ENCODE results near the gene IER5. TPM values are rescaled to one million over a fixed set of nuclear protein-coding genes. Genes with fewer than 3 reads are reported as not detected.

IER5 gene
- total and polyA plus RNA-seq, 2 of the 13 experiments (the other 11 are each of a cell fraction or from before 2014, with no cell fraction given) = 2.5 to 3.5 TPM

DNA sequence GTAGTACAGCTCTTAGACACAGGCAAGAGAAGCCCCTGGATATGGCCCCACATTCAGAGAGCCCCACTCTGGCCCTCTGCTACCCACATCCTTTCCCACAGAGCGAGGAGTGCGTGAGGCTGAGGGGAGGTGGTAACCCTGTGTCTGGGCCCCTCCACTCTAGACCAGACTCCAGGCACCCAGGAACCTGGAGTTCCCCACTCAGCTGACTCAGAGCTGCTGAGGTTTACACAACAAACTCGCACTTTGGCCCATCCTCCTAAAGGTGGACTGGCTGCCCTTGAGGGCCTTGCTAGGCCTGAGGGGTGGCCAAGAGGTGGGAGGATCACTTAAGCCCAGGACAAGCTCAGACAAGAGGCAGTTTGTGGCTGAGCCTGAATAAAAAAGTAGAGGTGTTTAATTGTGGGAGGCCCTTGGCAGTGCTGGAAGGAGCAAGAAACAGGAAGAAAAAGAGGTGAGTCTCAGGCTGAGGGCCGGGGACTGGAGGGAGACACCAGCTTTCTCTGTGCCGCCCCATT is 44.0 kb upstream of the IER5 start (continued):
- TF ChIP-seq, protein P1, sequence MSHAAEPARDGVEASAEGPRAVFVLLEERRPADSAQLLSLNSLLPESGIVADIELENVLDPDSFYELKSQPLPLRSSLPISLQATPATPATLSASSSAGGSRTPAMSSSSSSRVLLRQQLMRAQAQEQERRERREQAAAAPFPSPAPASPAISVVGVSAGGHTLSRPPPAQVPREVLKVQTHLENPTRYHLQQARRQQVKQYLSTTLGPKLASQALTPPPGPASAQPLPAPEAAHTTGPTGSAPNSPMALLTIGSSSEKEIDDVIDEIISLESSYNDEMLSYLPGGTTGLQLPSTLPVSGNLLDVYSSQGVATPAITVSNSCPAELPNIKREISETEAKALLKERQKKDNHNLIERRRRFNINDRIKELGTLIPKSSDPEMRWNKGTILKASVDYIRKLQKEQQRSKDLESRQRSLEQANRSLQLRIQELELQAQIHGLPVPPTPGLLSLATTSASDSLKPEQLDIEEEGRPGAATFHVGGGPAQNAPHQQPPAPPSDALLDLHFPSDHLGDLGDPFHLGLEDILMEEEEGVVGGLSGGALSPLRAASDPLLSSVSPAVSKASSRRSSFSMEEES (CRISPR knock-in tag; IDR thresholded peaks at IDR 0.05) = 0 out of 2 replicates have a peak, but pooled peaks have one; percentile 44
- peak; percentile 40; the same call in 1 of the 2 replicates for TF ChIP-seq ZNF292 (CRISPR knock-in tag; IDR thresholded peaks at IDR 0.05; ENCODE audit: borderline replicate concordance, low read depth)
- TF ChIP-seq ZNF501 (CRISPR knock-in tag; IDR thresholded peaks at IDR 0.05) = peak; percentile 40; the same call in 1 of the 2 replicates
- no peak for TF ChIP-seq PAF1 (CRISPR knock-in tag; IDR thresholded peaks at IDR 0.05)
- peak; percentile 65; the same call in 1 of the 2 replicates for TF ChIP-seq ELF3 (CRISPR knock-in tag; IDR thresholded peaks at IDR 0.05)
- 0 out of 2 replicates have a peak, but pooled peaks have one; percentile 21 for TF ChIP-seq ARNTL (CRISPR knock-in tag; IDR thresholded peaks at IDR 0.05)
- peak; percentile 67; the same call in 1 of the 2 replicates for TF ChIP-seq CBX5 (CRISPR knock-in tag; IDR thresholded peaks at IDR 0.05; ENCODE audit: borderline replicate concordance)
- 0 out of 2 replicates have a peak, but pooled peaks have one; percentile 48 for TF ChIP-seq ZNF205 (CRISPR knock-in tag; IDR thresholded peaks at IDR 0.05)
- TF ChIP-seq, protein P2, sequence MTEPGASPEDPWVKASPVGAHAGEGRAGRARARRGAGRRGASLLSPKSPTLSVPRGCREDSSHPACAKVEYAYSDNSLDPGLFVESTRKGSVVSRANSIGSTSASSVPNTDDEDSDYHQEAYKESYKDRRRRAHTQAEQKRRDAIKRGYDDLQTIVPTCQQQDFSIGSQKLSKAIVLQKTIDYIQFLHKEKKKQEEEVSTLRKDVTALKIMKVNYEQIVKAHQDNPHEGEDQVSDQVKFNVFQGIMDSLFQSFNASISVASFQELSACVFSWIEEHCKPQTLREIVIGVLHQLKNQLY (CRISPR knock-in tag; IDR thresholded peaks at IDR 0.05) = no peak
- TF ChIP-seq ZEB1 (IDR thresholded peaks at IDR 0.05; ENCODE audit: insufficient replicate concordance, low read depth) = no peak
- no peak for TF ChIP-seq NONO (IDR thresholded peaks at IDR 0.05)
- TF ChIP-seq NONO (CRISPR knock-in tag; conservative IDR thresholded peaks at IDR 0.05) = peak; percentile 62
- peak; percentile 64 for TF ChIP-seq SAP130 (CRISPR knock-in tag; IDR thresholded peaks at IDR 0.05; ENCODE audit: low read depth)
- TF ChIP-seq TBL1XR1 (IDR thresholded peaks at IDR 0.05; ENCODE audit: borderline replicate concordance, low read length, partially characterized antibody) = no peak
- 0 out of 2 replicates have a peak, but pooled peaks have one; percentile 57 for TF ChIP-seq ZNF441 (CRISPR knock-in tag; IDR thresholded peaks at IDR 0.05; ENCODE audit: borderline replicate concordance)
- no peak for TF ChIP-seq EZH2 (conservative IDR thresholded peaks at IDR 0.05; ENCODE audit: low read depth, low read length)
- 0 out of 4 replicates have a peak, but pooled peaks of 1 of the 2 experiments have one; percentile 22 for TF ChIP-seq POLR2A (IDR thresholded peaks at IDR 0.05; ENCODE audit: insufficient read depth in 1 of 2, low read depth in 2 of 2, low read length in 2 of 2)
- TF ChIP-seq NR2F2 (IDR thresholded peaks at IDR 0.05; ENCODE audit: borderline replicate concordance, low read depth) = 0 out of 2 replicates have a peak, but pooled peaks have one; percentile 31
- TF ChIP-seq ZNF256 (CRISPR knock-in tag; conservative IDR thresholded peaks at IDR 0.05) = no peak
- peak; percentile 96 for TF ChIP-seq ZNF430 (CRISPR knock-in tag; IDR thresholded peaks at IDR 0.05)
- TF ChIP-seq SP1 (IDR thresholded peaks at IDR 0.05) = no peak
- 0 out of 2 replicates have a peak, but pooled peaks have one; percentile 24 for TF ChIP-seq SP1 (CRISPR knock-in tag; IDR thresholded peaks at IDR 0.05)
- TF ChIP-seq RXRB (CRISPR knock-in tag; IDR thresholded peaks at IDR 0.05; ENCODE audit: borderline replicate concordance) = peak; percentile 71; the same call in 1 of the 2 replicates
- TF ChIP-seq SP5 (CRISPR knock-in tag; IDR thresholded peaks at IDR 0.05; ENCODE audit: borderline replicate concordance, low read depth) = 0 out of 2 replicates have a peak, but pooled peaks have one; percentile 42
- no peak for TF ChIP-seq CREB1 (IDR thresholded peaks at IDR 0.05)
- peak; percentile 37; the same call in 1 of the 2 replicates for TF ChIP-seq CREB1 (CRISPR knock-in tag; IDR thresholded peaks at IDR 0.05)
- TF ChIP-seq KDM2A (CRISPR knock-in tag; IDR thresholded peaks at IDR 0.05; ENCODE audit: borderline replicate concordance, low read depth) = no peak
- peak; percentile 86 for TF ChIP-seq ZMYM4 (CRISPR knock-in tag; IDR thresholded peaks at IDR 0.05)
- TF ChIP-seq ZFP82 (CRISPR knock-in tag; IDR thresholded peaks at IDR 0.05; ENCODE audit: borderline replicate concordance) = no peak
- peak; percentile 83 for TF ChIP-seq ZNF121 (CRISPR knock-in tag; IDR thresholded peaks at IDR 0.05)
- TF ChIP-seq ZFP91 (CRISPR knock-in tag; IDR thresholded peaks at IDR 0.05; ENCODE audit: borderline replicate concordance) = peak; percentile 42
